Ureter (tissue), 1 donor: ENCODE measurements around the gene HOXA13. TPM values are rescaled to one million over a fixed set of nuclear protein-coding genes. Genes with fewer than 3 reads are reported as not detected.

ENCODE experiments used
- DNase-seq: peaks from one replicate; pipeline ENCODE4 v3.0.0-alpha.2; 2020; ENCODE audit warnings: low spot score
- total RNA-seq: library from RNA; stranded (reverse); gene quantifications from one replicate; pipeline ENCODE4 v1.2.4, GENCODE V29; 2023
- donor health status: DM: yes; HTN: yes; CAD: no.

The HOXA13 gene
- total RNA-seq, 1 donor from 2014 or later, result 15.6 TPM

DNA sequence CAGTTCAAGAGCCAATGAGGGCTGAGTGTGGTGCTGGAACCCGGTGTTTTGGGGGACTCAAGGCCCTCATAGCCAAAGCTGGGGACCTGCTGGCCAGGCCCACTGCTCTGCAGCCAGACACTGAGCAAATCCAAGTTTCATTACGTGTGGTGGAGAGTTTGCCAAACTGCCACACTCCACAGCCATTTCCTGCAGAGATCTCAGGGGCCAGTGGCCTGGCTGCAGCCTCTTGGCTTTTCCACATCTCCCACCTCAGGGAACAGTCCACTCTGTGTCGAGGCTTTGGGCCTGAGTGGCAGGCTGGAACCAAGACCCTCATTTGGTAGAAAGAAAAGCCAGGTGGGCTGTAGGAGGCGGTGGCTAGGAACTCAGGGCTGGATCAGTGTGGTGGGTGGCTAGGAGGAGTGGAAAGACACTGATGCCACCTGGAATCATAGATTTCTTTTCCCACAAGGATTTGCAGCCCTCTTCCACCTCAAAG is 18.1 kb downstream of the HOXA13 start:
- DNase-seq, result peak; percentile 39

DNA sequence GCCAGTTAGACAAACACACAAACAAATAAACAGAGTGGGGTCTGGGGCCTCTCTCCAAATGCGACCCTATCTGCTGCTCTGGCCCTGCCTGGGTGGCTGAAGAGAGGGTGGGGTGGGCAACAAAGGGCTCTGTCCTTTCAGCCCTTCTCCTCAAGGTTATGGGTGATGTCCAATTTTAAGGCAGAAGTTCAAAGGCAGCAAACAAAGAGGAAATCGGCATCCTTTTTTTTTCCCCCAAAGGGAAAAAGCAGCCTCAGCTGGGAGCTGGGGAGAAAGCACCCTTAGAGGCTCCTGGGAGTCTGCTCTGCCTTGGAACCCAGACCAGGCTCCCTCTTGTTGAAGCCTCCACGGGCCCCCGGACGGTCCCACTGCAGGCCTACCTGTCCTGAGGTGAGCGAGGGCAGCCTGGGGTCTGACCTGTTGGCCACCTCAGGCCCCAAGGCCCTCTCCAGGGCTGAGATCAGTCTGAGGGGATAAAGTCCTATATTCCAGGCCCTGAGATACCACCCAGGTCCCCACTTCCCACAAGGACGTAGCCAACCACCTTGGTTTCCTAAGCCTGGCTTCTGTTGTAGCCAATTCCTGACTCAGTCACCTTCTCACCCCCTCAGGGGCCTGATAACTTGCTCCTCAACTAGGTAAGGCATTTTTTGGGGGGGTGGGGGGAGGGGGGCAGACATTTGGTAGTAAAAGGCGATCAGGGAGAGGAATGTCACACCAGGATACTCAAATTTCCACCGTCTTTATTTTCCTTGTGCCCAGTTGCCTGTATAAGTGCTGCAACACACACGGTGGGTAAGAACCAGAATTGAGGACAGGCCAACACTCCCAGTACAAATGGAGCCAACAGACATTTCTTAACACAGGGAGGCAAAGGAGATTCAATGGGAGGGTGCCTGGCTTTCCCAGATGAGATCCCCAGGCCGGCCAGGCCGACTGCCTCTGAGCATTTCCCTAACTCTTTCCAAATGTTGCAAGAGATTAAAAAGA is 19.2 kb downstream of the HOXA13 start:
- peak; percentile 43 for DNase-seq

DNA sequence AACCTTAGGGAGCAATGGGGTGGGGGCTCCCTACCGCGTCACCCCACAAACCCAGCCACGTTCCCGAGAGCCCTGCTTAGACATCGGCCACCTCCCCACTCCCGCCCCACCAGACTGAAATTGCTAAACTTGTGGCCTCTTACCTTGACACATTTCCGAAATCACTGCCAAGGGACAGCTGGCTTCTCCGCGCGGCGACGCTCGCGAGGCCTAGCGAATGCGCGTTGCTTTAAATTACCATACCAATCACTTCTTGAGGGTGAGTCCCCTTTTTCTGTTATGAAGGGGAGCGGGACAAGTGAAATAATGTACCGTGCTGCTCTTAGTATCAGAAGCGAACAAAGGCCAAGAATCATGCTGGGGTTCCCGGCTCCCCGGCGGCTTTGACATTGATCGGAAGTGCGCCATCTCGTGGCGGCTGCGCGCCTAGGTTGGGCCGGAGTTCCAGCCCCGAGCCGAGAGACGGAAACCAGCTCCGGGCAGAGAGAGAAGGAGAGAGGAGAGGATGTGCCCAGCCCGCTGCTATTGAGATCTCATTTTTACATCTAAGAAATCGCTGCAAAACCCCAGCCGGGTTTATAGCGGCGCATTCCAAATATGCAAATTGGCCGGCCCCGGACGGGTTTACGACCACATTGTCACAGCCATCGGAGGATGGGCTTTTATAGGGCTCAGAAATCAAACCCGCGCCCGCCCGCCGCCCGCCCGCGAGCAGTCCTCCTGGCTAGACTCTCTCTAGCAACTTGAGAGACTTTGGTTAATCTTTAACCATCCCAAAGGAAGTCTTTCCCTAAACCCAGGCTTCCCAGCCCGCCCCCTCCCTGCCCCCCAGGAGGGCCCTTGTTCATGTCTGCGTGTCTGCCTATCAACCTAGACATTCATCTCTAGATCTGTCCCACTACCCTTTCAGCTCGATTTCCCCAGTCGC is 20.1 kb downstream of the HOXA13 start:
- peak; percentile 85 for DNase-seq

DNA sequence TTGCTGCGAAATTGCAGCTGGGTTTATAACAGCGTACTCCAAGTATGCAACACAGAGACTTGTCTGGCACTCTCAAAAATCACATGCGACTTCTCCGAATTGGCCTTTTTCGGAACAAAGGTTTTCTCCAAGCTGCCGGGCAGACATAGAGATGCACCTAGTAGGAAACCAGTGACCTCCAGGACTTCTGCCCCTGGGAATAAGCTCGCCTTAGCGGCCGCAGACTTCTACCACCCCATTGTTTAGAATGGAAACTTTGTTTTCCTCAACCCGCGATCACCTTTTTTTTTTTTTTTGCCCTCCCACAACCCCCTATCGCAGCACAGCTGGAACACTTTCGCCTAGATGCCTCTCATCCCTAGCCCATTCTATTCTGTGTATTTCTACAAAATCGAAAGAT is 20.9 kb downstream of the HOXA13 start:
- peak; percentile 35 for DNase-seq

DNA sequence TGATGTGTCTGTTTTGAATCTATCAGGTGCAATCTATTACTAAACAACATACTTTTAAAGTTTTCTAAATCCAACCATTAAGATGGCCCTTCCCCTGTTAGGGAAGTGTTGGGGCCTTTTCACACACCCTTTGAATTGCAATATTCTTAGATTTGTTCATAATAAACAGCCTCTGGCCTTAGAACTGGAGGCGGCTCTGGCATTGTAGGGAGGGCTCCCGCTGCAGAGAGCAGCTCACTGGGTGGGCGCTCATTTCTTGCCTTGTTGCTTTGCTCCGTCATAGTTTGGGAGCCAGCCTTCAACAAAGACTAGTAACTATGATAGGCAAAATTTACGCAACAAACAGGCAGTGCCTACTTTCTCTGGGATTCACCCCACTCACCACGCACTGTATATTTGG is 21.5 kb downstream of the HOXA13 start:
- DNase-seq, result peak; percentile 44

DNA sequence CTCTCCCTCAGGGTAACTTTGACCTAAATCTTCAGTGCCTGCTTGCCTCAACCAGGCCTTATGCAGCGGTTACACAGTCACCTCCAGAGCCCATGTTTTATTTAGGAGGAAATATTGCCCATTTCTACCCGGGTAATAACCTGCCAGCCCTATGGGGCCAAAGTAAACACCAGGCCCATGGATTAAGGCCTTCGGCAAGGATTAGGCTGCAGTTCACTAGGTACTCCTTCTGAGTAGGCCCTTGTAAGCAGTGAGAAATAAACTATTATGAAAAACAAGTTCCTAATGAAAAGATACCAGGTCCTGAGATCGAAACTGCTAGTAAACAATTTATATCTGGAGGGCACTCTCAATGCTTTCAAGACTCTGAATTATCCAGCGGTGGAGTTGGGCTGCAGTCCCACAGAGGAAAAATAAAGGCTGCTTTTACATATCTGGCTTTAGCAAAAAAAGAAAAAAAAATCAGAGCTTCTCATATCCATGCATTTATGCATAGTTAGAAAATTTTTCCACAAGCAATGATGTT is 22.0 kb downstream of the HOXA13 start:
- no peak for DNase-seq

DNA sequence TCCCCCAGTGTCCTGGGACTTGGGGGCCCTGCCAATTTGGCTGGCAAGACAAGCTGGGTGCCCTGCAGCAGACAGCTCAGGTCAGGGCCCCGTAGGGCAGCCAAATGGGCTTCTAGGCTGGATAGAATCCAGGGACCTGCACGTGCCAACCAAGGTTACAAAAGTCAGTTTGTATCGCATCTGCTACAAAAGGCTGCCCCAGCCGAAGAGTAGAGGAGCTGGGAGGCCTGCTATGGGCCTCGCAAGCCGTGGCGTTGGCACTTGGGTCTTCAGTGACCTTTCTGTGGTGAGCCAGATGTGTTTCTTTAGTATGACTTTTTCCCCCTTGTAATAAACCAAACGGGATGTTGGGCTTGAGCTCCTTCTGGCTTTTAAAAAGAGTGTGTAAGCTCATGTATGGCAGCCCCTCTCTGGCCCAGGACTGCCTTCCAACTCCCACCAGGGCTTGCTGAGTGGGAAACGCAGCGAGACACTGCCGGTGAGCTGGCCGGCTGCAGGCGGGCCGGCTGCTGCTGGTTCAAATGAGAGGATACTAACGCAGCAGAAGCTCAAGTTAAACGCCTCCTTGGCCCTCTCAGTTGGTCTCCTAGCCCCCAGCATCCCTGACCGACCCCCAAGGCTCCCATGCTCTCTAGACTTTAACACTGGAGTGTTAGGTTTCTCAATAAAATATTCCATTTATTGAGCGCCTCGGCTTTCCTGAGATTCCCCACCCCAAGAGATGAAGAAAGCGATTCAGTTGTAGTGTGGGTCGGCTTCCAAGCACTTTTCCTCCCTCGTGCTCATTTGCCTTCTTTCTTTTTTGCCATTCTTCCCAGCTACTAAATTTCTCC is 22.7 kb downstream of the HOXA13 start:
- DNase-seq, result no peak

DNA sequence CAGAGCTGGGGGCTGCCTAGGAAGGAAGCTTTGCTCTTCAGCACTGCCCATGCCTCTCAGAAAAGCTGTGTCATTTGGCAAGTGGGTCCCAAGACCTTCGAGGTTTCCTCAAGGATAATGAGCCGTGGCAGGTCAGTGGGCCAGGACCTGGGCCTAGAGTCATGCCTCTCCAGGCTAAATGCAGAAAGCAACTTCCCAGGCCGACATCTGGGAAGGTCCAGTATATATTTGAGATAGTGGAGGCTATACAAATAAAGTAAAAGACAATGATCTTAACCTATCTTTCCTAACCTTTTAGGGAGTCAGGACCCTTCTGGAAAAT is 23.4 kb downstream of the HOXA13 start:
- no peak for DNase-seq

DNA sequence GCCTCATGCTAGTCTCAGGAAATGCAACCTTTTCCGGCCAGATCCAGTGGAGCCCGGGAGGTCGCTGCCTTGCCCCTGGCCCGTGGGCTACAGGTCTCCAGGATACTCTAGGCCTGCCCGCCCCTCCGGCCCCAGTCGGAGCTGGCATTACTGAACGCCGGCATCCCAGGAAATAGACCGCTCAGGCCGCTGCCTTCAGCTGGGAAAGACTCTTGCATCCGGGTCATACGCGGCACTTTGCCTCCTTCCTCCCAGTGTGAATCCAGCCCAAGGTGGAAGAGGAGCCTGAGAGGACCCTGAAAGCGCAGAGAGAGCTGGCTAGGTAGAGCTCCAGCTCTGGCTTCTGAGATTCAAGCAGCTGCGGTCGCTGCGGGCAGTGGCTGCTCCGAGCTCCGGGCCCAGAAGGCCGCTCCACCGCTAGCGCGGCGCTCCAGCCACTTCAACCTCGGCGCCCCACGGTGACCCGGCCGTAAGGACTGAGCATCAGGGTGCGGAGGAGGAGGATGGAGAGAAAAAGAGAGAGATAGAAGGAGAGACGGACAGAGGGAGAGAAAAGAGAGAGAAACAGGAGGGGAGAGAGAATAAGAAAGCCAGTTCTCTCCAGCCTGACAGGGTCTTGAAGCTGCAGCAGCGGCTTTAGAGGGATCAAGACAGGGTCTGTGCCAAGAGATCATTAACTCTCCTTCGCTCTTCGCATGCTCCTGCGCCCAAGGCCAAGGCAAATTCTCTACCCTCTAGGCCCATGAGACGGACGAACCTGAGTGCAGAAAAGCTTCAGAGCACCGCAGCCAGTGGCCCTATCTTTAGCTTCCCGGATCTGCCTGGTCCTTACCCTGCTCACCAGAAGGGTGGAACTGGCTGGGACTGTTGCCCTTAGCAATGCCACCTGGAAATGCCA is 24.0 kb downstream of the HOXA13 start:
- no peak for DNase-seq

DNA sequence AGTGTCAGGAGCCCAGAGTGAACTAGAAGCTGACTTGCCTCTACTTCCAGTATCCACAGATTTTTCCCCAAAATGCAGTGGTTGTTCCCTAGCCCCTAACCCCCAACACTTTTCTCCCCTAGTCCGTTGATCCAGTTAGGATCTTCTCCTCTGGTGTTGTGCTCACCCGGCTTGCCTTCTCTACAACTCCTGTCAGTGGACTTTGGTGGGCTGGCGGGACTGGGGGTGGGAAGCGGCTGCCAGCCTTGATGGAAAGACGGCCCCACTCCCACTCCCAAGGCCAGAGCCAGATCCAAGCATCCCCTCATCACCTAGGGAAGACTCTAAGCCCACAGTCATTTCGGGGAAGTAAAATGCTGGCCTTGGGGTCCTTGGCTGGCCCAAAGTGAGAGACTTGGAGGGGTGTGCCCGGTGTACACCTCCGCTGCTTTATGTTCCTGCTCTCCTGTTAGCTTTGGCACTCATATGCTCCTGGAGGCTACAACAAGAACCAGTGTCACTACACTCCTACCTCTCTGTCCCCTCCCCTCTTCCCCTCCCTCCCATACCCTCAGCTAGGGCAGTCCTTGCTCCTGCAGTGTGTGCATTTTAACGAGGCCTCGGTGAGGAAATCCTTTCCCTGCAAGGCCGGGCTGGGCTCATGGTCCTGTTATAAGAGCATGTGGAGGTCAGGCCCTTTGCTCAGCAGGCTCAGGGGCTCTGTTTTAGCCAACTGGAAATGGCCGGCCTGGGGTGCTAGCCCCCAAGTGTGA is 24.8 kb downstream of the HOXA13 start:
- DNase-seq, result peak; percentile 63

DNA sequence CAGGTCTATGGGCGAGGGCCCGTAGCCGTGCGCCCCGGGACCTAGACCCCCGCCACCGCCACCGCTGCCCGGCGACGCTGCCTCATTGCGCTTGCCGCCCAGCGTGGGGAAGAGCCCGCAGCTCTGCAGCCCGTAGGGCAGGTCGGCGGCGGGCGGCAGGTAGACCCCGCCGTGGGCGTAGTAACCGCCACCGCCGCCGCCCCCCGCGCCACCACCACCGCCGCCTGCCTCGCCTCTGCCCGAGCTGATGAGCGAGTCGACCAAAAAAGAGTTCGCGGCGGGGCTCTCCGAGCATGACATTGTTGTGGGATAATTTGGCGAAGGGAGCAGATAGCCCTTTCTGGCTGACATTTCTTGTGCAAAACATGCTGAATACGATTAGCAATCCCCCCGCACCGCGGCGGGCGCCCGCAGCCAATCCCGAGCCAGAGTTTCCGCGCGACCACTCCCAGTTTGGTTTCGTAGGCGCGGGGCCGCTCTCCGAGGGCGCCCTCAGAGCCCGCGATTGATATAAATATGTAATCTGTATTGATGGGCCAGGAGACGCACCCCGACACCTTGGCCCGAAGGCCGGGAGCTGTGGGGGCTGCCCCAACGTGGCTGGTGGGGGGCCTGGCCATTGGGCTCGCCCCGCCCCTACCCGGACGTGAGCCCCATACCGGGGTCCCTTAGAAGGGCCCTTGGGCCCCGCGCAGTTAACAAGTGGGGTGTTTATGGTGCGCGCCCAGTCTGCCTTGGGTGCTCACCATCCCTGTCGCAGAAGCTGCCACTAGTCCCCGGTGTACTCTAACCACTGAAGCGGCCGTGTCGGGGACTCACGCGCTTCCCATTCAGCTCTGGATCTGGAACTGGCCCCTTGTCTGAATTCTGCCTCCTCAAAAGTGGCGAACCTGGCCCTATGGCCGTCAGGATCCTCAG is 25.7 kb downstream of the HOXA13 start, which contains the start of gene HOXA10:
TSS of gene HOXA10 (minus strand) at position 365 of the 918 bp plus-strand sequence. CDS start at position 351, 14 bp downstream.
- peak; percentile 76 for DNase-seq

DNA sequence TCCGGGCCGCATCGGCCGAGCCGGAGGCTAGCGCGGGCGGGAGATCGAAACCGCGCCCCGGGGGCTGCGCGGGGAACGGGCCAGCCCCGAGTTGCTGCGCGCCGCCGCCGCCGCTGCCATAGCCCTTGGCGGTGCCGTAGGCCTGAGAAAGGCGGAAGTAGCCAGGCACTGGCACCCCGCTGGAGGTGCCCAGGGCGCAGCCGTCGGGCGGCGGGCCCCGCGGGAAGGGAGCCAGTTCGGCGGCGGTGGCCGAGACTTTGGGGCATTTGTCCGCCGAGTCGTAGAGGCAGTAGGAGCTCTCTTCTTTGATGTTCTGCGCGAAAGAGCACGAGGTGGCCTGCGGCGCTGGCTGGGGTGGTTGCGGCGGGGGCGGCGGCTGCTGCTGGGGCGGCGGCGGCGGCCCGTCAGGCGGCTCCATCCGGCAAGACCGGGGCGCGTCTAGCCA is 26.4 kb downstream of the HOXA13 start:
- DNase-seq, result peak; percentile 53

DNA sequence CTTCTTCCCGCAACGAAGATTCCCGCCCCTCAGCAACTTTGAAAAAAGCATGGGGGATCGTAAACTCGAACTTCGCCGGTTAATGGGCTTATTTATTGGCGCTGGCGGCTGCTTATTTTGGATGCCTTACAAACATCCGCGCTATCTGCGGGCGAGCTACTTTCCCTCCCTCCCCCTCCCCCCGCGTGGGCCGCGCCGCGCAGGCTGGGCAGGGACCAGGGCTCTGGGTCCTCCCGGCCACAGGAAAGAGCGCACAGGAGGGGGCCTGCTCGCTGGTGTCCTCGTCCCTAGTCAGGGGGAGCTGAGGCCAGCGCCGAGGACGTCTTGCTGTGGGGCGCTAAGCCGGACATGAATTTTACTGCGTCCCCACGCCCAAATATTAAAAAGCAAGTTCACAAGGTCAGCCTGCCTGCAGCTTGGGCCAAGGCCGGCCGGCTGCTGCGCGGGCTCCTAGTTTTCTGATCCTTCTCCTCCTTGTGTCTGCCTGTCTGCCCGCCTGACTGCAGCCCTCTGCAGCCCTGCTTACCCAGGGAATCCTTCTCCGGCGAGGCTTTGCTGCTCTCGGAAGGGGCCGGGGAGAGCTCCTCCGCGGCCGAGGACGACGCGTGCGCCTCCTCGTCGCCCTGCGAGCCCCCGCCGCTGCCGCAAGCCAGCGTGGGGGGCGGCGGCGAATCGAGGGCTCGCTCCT is 26.9 kb downstream of the HOXA13 start:
- DNase-seq, result peak; percentile 93

DNA sequence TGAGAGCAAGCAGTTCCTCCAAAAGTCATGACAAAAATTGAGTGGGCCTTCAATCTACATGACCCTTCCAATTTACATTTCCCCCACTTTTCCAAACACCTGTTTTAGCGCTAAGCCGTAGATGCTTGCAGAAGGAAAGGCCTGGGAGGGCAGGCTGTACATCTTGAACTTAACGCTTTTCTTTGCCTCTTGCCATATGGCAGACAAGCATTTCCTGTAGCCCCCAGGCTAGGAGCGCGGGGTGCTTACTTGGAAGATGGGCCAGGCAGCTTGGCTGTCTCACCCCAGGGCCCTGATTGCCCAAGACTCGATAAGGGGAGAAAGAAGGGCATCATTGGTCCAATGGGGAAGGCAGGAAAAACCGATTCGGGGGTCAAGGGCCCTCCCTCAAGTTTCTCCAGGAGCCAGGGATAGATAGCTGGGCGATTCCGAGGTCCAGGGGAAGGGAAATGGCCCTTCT is 27.5 kb downstream of the HOXA13 start:
- peak; percentile 45 for DNase-seq

DNA sequence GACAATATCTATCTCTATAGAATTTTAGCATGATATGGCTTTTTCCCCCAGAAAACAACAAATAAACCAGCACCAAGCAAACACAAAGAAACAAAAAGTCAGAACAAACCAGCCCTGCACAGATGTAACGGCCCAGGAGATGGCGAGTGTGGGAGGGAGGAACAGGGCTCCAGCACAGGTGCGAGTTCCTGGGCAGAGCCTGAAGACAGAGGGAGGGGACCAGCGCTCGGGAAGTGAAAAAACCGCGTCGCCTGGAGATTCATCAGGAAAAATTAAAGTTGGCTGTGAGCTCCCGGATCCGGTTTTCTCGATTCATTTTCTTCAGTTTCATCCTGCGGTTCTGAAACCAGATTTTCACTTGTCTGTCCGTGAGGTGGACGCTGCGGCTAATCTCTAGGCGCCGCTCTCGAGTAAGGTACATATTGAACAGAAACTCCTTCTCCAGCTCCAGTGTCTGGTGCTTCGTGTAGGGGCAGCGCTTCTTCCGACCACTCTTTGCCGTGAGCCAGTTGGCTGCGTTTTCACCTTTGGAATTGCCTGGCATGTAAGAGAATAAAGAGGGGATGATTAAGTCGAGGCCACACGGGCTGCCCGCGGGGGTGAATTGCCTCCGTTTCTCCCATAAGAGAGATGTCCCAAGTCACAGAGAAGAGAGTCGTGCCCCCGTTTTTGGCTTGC is 28.1 kb downstream of the HOXA13 start:
- peak; percentile 41 for DNase-seq

DNA sequence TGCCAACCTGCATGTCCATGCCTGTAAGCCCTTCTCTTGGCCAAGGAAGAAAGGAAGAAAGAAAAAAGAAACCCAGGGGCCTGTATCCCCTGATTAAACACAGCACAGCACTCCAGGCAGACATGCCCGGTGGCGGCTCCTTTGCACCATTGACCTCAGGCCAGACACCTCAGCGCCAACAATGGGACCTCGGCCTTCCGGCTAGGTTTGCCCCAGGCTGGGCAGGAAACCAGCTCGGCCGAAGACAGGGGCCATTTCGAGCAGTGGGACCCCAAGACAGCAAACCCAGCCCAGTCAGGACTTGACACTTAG is 28.6 kb downstream of the HOXA13 start:
- no peak for DNase-seq
